HG03558 (cell line): Measurements from ENCODE around the gene ACAD9.
"Not testable (repeated sequence)": the region's sequence is repeated elsewhere in the genome, so short reads cannot be mapped to it uniquely, and the experiment has no call there.

Source experiments
- ATAC-seq: cut with Tn5 transposase; IDR thresholded peaks from one replicate; pipeline ENCODE4 v1.9.1; 2021; ENCODE audit warnings: moderate number of reproducible peaks; ENCODE audit not compliant: unreplicated experiment; ENCODE audit errors: extremely low read depth

Gene ACAD9

DNA sequence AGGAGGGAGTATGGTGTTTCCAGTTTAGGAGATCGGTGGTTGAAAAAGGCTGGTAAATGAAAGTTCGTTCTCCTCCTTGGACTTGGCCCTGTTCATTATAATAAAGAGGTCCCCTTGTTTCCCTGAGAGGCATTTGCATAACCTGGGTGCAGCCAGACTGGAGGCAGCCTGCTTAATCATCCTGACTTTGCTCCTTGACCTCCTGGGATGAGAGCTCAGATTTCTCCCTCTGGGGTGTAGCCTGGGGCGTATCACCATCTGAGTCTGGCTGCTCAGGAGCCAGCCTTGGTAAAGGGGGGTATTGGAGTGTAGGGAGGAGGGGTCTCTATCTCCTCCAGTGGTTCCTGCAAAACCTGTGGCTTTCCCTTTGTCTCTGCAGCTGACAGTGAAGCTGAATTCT, 21.3 kb upstream of the ACAD9 start:
- ATAC-seq = no peak

DNA sequence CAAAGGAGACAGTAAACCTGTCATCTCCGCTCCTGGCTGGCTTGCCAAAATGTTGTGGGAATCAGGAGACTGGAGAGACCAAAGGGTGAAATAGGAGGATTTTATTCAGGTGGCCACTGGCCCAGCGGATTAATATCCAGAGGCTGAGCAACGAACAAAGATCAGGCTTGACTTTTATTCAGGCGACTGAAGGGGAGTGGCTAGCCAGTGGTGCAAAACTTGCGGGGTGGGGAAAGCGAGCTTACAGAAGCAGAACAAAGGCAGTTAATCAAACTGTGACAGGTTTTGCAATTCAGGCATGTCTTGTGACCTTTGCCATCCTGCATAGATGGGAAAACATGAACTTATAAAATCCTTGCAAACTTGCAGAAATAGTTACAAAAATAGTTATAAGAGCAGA, 19.8 kb upstream of the ACAD9 start:
- ATAC-seq = no peak

DNA sequence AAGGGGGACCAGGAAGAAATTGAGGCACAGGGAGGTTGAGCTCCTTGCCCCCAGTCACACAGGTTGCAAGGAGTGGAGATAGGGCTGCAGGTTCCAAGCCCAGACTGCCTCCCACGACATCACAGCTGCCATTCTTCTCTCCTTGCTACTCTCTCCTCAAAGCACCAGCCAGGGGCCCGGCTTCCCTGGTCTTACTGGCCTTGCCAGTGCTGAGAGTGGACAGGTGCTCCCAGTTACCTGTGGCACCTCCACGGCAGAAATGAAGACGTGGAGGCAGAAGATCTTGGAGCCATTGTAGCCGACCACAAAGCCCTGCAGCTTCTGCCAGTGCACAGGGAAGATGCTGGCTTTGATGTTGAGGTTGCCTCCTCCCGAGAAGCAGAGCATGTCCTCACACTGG, 17.9 kb upstream of the ACAD9 start:
- no peak for ATAC-seq

DNA sequence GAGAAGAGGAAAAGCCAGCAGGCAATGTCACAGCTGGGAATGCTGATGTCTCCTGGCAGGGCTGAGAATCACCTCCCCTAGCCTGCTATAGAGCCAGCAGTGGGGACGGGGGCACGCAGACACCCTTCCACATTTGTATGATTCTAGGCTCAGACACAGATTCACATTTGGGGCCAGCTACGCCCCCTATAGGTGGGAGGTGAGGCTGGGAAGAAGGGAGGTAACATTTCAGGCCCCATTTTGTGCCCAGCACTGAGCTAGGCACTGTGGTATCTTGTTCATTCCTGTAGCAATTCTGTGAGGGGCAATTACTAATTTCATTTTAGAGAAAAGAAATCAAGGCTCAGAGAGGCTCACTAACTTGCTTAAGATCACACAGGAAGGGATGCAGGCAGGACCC, 15.9 kb upstream of the ACAD9 start:
- no peak for ATAC-seq

DNA sequence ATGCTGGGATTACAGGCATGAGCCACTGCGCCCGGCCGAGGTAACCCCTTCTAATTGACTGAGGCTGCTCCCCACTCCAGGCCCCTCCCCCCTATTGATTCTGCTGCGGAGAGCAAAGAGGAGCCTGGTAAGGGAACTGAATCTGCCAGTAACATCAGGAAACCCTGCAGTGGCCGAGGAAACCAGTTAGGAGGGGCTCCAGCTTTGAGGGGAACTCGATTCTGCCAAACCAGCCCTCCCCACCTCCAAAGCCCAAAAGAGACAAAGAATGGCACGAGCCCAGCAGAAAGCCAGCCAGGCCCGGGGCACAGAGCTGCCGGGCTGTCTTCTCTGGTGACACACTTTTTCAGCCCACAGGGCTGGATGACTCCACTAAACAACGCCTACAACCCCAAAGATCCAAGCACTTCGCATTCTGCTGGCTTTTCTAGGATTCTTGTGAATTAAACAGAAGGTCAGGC, 15.0 kb upstream of the ACAD9 start:
- no peak for ATAC-seq

DNA sequence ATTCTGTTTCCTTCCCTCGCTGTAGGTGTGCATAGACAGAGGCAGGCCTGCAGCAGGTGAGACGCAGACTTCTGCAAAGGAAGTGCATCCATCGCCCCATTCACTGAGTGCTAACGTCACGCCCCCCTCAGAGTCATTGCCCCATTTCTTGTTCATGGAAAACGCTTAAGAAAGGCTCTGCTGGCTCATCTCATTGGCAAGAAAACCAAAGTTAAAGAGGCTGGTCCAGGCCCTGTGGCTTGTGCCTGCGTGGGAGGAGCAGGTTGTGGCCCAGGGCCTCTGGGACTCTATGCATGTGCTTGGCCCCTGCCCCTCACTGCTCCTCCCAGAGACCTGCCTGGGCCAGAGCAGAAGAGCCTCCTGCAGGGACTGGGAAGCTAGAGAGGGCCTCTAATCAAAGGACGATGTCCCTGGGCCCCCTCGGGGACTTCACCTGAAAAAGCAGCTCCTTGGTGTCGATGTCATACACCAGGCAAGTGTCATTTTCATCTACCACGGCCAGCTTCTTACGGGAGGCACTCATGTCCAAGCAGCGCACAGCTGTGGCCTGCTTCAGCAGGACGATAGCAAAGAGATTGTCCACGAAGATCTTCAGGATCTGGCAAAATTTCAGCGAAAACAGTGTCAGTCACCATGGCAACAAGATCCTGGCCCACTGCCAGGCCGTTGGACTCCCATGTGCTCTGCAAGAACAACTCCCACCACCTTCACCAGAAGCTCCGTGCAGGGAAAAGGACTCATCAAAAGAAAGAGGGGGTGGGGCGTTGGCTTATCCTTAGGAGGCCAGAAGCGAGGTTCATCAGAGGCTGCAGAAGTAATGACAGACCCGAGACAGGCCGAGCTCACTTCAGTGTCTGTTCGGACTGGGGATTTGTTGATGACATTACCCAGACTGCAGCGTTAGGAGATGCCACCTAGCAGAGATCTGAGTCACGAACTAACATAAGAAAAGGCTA, 14.3 kb upstream of the ACAD9 start:
- ATAC-seq = not testable (repeated sequence)

DNA sequence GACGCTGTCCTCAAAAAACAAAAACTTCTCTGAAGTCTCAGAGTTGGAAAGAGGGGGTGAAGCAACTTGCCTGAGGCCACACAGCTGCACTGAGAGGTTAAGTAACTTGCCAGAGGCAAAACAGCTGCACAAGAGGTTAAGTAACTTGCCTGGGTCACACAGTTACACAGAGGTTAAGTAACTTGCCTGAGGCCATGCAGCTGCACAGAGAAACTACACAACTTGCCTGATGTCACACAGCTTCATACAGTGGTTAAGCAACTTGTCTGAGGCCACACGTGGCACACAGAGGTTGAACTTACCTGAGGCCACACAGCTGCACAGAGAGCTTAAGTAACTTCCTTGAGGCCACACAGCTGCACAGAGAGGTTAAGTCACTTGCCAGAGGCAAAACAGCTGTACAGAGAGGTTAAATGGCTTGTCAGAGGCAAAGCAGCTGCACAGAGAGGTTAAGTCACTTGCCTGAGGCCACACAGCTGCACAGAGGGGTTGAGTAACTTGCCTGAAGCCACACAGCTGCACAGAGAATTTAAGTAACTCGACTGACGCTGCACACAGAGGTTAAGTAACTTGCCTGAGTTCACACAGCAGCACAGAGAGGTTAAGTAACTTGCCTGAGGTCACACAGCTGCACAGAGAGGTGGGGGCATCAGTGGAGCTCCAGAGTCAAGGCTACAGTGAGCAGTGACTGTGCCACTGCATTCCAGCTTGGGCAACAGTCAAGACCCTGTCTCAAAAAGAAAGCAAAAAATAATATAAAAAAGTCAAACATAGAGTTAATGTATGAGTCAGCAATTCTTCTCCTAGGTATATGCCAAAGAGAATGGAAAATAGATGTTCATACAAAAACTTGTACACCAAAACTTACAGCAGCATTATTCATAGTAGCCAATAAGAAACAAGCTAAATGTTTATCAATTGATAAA, 12.0 kb upstream of the ACAD9 start:
- no peak for ATAC-seq

DNA sequence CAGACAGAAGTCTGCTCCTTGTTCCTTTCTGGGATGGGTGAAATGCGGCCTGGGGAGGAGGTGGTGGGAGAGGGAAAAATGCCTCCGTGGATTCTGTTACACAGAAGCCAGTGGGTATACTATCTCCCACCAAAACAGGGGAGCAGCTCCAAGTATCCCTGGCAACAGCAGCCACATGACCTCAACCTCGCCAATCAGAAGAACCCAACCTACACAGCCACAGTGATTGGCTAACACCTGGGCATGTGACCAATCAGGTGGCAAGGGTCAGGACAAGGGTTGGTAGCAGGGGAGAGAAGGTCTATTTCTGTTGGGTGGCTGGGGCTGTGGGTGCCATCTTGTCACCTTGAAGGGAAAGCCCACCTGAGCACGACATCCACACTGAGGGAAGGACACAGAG, 9.1 kb upstream of the ACAD9 start:
- ATAC-seq = no peak

DNA sequence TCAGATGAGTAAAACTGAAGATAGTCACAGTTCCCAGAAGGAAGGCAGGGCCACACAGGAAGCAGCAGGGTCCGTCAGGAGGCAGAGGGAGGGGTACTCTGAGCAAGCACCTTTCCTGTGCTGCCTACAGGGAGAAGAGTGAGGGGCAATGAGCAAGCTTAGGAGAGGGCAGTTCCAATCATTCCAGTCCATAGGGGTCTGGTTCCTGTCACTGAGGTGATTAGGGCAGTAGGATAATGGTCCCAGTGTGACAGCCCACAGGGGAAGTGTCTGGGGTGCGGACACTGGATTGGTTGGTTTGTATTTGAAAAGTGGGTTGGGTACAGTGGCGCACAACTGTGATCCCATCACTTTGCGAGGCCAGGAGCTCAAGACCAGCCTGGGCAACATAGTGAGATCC, 7.1 kb upstream of the ACAD9 start:
- ATAC-seq = no peak

DNA sequence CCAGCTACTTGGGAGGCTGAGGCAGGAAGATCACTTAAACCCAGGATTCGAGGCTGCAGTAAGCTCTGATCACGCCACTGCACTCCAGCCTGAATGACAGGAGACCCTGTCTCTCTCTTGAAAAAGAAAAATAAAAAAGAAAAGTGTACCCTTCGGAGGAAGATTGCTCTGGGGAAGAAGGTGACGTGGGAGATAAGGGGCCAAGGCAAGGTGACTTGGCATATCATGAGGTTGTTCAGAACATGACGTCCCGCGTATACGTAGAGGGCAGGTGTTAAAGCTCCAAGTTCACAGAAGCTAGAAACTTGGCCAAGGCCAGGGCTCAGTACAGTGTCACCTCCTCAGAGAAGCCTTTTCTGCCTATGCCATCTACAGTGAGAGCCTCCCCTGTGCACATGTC, 6.7 kb upstream of the ACAD9 start:
- no peak for ATAC-seq

DNA sequence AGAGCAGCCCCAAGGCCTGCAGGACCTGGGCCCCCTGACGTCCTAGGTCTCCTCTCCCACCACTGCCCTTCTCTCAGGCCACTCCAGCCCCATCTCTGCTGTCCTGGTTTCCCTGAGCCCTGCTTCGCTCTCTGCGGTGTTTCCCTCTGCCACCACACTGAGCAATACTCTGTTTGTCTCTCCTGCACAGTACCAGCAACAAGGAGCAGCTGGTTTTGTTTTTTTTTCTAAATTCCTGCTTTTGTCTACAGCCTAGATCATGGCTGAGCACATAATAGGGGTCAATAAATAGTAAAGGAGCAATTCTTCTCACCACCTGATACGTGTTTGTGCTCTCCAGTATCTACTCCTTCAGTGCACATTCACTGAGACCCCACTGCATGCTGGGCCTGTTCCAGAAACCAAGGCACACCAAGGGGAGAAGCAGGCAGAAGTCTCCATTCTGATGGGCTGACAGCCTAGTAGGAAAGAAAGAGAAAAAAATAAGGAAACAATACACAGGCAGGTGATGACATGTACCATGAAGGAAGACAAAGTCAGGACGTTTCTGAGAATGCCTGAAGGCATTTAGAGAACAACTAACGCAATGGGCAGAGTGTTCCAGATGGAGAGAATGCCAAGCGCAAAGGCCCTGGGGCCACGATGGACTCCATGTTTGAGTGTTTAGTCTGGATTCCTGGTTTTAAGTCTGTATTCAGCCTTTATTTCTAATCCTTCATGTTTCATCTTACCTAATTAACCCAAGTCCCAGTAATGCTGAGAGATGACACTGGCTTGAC, 6.0 kb upstream of the ACAD9 start:
- ATAC-seq = no peak

DNA sequence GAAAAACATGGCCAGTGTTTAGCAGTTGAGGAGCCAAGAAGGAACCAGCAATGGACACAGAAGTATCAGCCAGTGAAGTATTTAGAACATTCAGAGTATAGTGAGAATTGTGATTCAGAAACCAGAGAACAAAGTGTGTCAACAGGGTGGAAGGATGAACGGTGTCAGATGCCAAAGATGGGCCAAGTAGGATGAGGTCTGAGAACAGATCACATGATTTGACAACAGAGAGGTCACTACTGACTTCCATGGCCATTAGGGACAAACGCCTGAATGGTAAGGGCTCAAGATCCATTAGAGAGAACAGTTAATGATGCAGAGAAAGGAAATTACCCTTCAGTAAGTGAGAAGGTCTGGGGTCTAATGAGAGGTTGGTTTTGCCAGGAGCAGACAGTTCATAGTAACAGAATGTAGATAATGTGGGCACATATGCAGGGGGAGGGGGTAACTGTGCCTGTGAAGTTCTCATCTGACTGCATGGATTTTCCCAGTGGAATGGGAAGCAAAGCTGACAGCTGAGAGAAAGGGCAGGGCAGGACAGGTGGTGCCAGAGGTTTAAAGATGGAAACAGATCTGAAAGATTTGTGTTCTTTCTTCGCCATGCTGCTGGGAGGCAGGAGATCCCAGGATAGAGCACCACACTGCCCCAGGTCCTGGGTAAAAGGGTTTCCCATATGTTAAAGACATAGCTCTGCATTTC, 4.8 kb upstream of the ACAD9 start:
- ATAC-seq = no peak

DNA sequence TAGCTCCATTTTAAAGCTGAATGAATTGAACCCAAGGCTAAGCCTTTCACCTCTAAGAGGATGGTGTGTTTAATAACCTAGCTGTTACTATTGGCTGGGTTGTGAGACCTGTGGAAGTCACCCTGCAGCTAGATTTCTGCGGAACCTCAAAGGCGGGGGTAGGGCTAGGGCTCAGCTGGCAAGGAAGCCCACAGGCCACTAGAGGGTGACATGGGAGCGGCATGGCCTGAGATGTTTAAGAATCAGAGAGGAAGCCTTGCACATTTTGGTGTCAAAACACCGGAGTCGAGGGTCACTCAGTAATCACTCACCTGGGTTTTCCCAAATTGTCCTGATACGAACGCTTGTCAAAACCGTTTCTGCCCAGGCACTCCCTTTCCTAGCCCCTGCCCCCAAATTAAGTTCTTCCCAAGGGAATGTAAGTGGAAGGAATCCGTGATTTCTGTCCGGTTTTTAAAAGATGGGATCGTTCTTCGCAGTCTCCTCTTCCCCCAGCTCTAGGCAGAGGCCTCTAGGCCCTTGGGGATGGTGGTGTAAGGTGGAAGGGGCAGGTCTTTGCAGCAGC, 3.8 kb upstream of the ACAD9 start:
- no peak for ATAC-seq

DNA sequence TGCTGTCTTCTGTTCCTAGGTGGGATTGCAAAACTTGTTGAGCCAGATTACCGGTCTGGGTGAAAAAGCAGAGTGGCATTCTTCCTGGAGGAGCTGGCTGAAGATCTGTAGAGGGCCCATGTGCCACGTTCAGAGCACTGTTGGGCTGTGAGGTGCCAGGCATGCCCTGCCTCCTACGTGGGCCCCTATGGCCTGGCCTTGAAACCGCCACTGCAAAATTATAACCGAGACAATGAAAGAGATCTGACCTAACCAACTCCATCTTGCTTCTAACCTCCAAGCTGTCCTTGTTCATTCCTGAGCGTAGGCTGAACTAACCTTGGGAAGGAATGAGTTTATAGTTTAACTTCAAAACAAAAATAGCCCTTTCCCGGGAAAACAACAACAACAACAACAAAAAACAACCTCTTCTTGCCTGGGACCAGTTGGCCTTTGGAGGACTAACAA, 1.4 kb upstream of the ACAD9 start:
- ATAC-seq = no peak

DNA sequence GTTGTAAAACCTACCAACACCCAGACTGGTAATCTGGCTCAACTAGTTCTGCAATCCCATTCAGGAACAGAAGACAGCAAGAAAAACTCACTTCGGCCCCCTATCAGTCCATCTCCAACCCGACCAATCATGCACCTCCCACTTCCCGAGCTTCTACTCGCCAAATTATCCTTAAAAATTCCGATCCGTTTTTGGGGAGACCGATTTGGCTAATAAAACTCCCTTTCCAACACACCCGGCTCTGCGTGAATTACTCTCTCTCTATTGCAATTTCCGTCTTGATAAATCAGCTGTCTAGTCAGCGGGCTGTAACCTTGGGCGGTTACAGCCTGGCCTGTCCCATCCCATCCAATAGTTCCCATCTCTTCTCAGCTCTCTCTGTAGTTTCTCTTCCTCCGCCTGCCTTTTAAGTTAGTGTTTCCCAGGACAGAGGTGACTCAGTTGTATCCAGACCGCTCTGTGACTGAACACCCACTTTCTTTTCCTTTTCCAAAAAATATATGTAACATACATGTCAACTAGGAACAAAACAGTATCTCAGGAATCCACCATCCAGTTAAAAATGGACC, 780 bp upstream of the ACAD9 start:
- no peak for ATAC-seq

DNA sequence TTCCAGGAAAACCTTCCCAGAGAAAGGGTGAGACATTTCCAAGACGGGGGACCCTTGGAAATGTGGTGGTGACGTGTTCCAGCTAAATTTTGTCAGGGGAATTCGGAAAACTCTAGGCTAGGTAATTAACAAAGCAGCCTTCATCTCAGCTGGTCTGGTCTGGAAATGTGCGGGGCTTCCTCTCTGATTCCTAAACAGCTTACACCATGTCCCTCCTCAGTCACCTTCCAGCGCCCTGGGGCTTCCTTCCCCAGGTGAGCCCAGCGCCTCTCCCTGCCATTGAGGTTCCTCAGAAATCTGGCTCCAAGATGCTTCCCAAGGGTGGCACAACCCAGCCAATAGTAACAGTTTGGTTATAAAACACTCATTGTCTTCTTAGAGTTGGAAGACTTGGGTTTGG, 571 bp downstream of the ACAD9 start:
- ATAC-seq = no peak

DNA sequence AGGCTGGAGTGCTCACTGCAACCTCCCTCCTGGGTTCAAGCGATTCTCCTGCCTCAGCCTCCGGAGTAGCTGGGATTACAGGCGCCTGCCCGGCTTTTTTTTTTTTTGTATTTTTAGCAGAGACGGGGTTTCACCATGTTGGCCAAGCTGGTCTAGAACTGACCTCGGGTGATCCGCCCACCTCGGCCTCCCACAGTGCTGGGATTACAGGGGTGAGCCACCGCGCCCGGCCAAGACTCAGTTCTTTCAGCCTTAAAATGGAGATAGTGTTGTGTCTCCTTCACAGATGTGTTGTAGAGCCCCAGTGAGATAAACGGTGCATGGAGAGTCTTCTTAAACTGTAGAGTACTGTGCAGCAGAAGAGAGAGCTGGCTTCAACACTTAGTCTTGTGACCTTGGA, 1.0 kb downstream of the ACAD9 start:
- not testable (repeated sequence) for ATAC-seq

DNA sequence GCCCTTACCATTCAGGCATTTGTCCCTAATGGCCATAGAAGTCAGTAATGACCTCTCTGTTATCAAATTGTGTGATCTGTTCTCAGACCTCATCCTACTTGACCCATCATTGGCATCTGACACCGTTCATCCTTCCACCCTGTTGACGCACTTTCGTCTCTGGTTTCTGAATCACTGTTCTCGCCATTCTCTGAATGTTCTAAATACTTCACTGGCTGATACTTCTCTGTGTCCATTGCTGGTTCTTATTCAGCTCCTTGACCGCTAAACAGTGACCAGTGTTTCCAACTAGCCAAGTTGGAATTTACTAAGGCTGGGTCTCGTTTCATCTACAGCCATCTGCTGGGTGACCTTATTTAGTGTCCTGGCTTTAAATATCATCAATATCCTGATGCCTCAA, 2.2 kb downstream of the ACAD9 start:
- ATAC-seq = no peak

DNA sequence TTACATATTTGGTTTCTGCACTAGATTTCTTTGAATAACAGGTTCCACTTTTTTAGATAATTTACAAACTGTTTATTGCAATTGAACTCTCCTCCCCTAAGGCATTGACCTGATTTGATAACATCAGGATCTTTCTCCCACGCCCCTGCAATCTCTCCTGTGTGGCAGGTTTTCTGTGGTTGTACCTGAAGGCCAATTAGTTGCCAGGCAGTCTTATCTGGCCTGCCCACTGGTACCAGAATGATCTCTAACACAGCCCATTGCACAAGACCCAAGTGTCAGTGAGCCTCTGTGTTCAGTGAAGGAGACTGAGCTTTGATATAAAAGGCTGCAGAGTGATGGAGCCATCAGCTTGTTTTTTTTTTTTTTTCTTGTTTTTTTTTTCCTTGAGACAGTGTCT, 3.3 kb downstream of the ACAD9 start:
- no peak for ATAC-seq
